PC-3 (cell line): ENCODE measurements around the gene AFMID. TPM values are rescaled to one million over a fixed set of nuclear protein-coding genes. Genes with fewer than 3 reads are reported as not detected.

Experiments
- ATAC-seq: fragments of 200-7000 bp; cut with Tn5 transposase; 2 replicates; pipeline ENCODE4 v1.9.1; 2020; ENCODE audit warnings: mild to moderate bottlenecking, moderate library complexity
- BruUV-seq: library from RNA; stranded (reverse); fragments of 400-500 nt; replicated peaks from 2 replicates; lab custom pipeline; 2021; lab: Mats Ljungman, UMichigan
- CTCF ChIA-PET: fragments of 300-600 bp; sonication (Branson Sonifier 250); formaldehyde crosslinking; loops from one replicate; lab custom pipeline; 2022; ENCODE audit warnings: antibody characterized with exemption; lab: Charles Lee
- POLR2A ChIA-PET: fragments of 300-600 bp; sonication (Branson Sonifier 250); formaldehyde crosslinking; loops from one replicate; lab custom pipeline; 2022; ENCODE audit warnings: antibody characterized with exemption; ENCODE audit not compliant: unreplicated experiment; lab: Charles Lee
- DNase-seq: peaks from one replicate; pipeline ENCODE4 v3.0.0-alpha.2; 2015
- H2AFZ ChIP-seq: fragments of 300-600 bp; sonication (generic); 2 replicates; pipeline ENCODE4 v1.6.0; 2016; ENCODE audit warnings: antibody characterized with exemption, low read length
- H3F3A ChIP-seq: fragments of 300-600 bp; sonication (generic); one replicate; pipeline ENCODE4 v1.6.0; 2017; ENCODE audit warnings: antibody characterized with exemption, low read length, control low read depth, mild to moderate bottlenecking; ENCODE audit not compliant: unreplicated experiment
- H3K27ac ChIP-seq: fragments of 300-600 bp; sonication (generic); 2 replicates; pipeline ENCODE4 v1.5.1; 2016; ENCODE audit warnings: mild to moderate bottlenecking, low read length
- H3K27me3 ChIP-seq: fragments of 300-600 bp; sonication (generic); 2 replicates; pipeline ENCODE4 v1.6.1; 2016; ENCODE audit warnings: low read length, mixed read lengths
- H3K36me3 ChIP-seq: fragments of 300-600 bp; sonication (generic); 2 replicates; pipeline ENCODE4 v1.6.1; 2016; ENCODE audit warnings: low read depth, mixed run types, low read length, mixed read lengths
- H3K4me1 ChIP-seq: fragments of 300-600 bp; sonication (generic); 2 replicates; pipeline ENCODE4 v1.5.1; 2016; ENCODE audit warnings: low read length; ENCODE audit not compliant: insufficient read depth
- H3K4me2 ChIP-seq: fragments of 300-600 bp; sonication (generic); 2 replicates; pipeline ENCODE4 v1.6.0; 2016; ENCODE audit warnings: low read length
- H3K4me3 ChIP-seq: fragments of 300-600 bp; sonication (generic); 2 replicates; pipeline ENCODE4 v1.5.1; 2016; ENCODE audit warnings: mild to moderate bottlenecking, low read length, mixed read lengths
- H3K79me2 ChIP-seq: fragments of 300-600 bp; sonication (generic); 2 replicates; pipeline ENCODE4 v1.6.1; 2017; ENCODE audit warnings: low read length, mixed read lengths
- H3K9ac ChIP-seq: fragments of 300-600 bp; sonication (generic); 2 replicates; pipeline ENCODE4 v1.6.0; 2016; ENCODE audit warnings: mild to moderate bottlenecking, low read length
- H3K9me2 ChIP-seq: fragments of 300-600 bp; sonication (generic); replicated peaks from 2 replicates; pipeline ENCODE4 v1.6.1; 2016; ENCODE audit warnings: mixed run types, low read length, mixed read lengths
- H3K9me3 ChIP-seq: fragments of 300-600 bp; sonication (generic); 2 replicates; pipeline ENCODE4 v1.6.1; 2016; ENCODE audit warnings: low read length, mixed read lengths
- H4K20me1 ChIP-seq: fragments of 300-600 bp; sonication (generic); 2 replicates; pipeline ENCODE4 v1.6.1; 2016; ENCODE audit warnings: low read length, mixed read lengths
- EZH2 ChIP-seq: fragments of 300-600 bp; sonication (generic); IDR thresholded peaks from one replicate; pipeline ENCODE4 v1.6.1; 2017; ENCODE audit warnings: antibody characterized with exemption, mild to moderate bottlenecking, low read length; ENCODE audit not compliant: unreplicated experiment
- EZH2phosphoT487 ChIP-seq: fragments of 300-600 bp; sonication (generic); IDR thresholded peaks from 2 replicates; pipeline ENCODE4 v1.6.1; 2018; ENCODE audit warnings: mild to moderate bottlenecking, antibody characterized with exemption, low read length, borderline replicate concordance
- intact Hi-C: fragments of 100-400 bp; cut with micrococcal nuclease; formaldehyde crosslinking; loops from 2 replicates; pipeline ENCODE4 v1.9.0; 2023
- total RNA-seq: library from RNA; depleted of rRNA; stranded (reverse); fragments of >200 nt; gene quantifications from 2 replicates; pipeline ENCODE4 v1.2.3, GENCODE V29; 2014
- TF ChIP-seq, protein P1 (sequence below): fragments of 300-600 bp; sonication (generic); conservative IDR thresholded peaks from 2 replicates; pipeline ENCODE4 v1.5.1; 2017; ENCODE audit warnings: antibody characterized with exemption, low read depth, mild to moderate bottlenecking, low read length

The AFMID gene
- total RNA-seq, 1 experiment from 2014 or later = 58.9 TPM

DNA sequence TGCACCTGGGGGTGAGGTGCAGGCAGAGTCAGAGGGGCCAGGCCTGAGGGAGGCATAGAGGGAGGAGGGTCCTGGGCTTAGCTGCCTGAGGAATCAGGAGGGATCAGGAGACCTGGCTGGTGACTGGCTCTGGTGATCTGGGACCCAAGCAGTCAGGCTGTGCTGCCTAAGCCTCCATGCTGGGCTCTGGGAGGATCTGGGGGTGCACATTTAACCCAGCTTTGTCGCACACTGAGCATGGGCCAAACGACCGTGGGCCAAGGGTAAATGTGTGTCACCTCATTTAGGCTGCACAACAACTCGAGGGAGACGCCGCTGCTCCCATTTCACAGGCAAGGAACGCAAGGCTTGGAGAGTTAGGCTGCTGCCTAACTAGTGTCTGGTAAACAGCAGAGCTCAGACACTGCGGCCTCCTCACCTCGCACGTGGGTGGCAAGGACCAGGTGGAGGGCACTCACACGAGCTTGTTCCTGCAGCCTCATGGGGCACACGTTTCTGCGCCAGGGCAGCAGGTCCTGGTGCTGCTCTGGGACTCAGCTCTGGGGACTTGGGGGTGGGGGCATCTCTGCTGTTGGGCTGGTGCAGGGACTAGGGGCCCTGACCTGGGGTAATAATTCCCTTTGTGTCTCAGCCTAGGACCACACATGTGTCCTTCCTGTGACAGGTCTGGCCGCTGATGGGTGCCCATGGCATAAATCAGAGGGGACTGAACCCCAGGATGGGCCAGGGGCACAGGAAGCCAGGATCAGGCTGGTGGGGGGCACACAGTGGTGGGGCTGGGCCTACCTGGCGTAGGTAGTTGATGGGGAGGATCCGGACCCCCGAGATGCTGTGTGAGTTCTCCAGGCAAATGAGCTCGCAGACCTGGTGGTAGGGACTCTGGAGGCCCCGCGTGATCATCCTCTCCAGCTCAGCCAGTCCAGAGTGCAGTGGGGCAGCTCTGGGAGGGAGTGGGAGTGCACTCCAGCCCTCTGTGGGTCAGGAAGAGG, 63.0 kb downstream of the AFMID start:
- 0 out of 2 replicates have a peak, but pooled peaks cover 4% of the 10 kb centered on the region for H3K79me2 ChIP-seq
- H3K4me2 ChIP-seq = peak overlapping the region; percentile 82; the same call in 1 of the 2 replicates
- DNase-seq (no peak), ATAC-seq (no peak)
- no peaks in the 10 kb centered on the region for H3K27me3 ChIP-seq
- no peak overlapping the region for H3K4me3 ChIP-seq
- BruUV-seq = no TSS peak
- H3K9me2 ChIP-seq = no peaks in the 10 kb centered on the region
- no peaks in the 10 kb centered on the region for H4K20me1 ChIP-seq
- H3F3A ChIP-seq = no peaks in the 10 kb centered on the region
- H2AFZ ChIP-seq = no peak overlapping the region
- no peak overlapping the region for H3K9ac ChIP-seq
- intact Hi-C loops = loop anchor here (5.0 kb wide), 2 partner anchors 63 to 233 kb away; partner anchors contain the start of genes AFMID and TK1
- peaks cover 18% of the 10 kb centered on the region for H3K4me1 ChIP-seq
- TF ChIP-seq EZH2phosphoT487 (no peak), EZH2 (no peak)
- TF ChIP-seq, protein P1, sequence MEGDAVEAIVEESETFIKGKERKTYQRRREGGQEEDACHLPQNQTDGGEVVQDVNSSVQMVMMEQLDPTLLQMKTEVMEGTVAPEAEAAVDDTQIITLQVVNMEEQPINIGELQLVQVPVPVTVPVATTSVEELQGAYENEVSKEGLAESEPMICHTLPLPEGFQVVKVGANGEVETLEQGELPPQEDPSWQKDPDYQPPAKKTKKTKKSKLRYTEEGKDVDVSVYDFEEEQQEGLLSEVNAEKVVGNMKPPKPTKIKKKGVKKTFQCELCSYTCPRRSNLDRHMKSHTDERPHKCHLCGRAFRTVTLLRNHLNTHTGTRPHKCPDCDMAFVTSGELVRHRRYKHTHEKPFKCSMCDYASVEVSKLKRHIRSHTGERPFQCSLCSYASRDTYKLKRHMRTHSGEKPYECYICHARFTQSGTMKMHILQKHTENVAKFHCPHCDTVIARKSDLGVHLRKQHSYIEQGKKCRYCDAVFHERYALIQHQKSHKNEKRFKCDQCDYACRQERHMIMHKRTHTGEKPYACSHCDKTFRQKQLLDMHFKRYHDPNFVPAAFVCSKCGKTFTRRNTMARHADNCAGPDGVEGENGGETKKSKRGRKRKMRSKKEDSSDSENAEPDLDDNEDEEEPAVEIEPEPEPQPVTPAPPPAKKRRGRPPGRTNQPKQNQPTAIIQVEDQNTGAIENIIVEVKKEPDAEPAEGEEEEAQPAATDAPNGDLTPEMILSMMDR = no peak
- CTCF ChIA-PET = interaction anchor here (0.6 to 2.1 kb wide), 12 partner anchors 22 to 231 kb away, joined by 3 to 37 read pairs (median 10); partner anchors contain the start of genes AFMID, SOCS3 and TK1
- POLR2A ChIA-PET = interaction anchor here (0.6 kb wide), 1 partner anchor 155 kb away, joined by 4 read pairs; no protein-coding TSS in a partner anchor
- no peaks in the 10 kb centered on the region for H3K36me3 ChIP-seq
- no peaks in the 10 kb centered on the region for H3K9me3 ChIP-seq
- H3K27ac ChIP-seq = no peak overlapping the region

DNA sequence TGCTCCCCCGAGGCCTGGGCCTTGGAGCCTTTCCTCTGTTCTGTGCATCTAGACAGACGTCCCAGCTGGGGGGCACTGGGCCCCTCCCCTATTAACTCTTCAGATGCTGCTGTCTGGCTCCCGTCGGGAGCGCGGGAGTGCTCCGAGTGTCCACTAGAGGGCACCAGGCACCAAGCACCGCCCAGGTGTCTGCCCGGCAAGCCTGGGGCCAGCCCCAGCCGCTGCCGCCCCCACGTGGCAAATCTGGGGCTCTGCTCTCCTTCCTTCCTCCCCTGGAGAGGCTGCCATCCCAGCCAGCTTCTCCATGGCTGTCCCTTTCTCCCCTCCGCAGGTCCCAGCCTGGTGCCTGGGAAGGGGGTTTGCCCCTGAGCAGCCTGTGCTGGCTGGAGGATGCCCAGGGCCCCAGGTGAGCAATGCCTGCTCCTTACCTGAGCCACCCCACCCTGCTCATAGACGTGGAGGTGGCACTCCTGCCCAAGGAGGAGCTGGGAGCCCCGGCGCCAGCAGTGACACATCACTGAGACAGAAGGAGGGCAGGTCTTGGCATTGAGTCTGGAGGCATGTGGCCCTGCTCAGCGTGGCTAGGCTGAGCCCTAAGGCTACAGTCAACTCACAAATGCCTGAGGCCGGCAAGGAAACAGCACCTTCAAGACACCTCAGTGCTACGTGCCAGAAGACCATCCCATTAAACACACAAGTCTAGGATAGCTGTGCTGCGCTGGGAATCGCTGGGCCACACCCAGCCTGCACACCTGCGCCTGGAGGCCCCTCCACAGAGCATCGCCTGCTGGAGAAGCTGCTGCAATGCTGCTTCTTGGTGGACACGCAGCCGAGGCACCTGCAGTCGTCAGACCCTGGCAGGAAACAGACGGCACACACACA, 64.0 kb downstream of the AFMID start:
- Histone ChIP-seq H3K9ac (peak overlapping the region; percentile 39), H2AFZ (peak overlapping the region; percentile 59), H4K20me1 (no peaks in the 10 kb centered on the region), H3K79me2 (0 out of 2 replicates have a peak, but pooled peaks cover 4% of the 10 kb centered on the region), H3K4me1 (peaks cover 18% of the 10 kb centered on the region), H3F3A (no peaks in the 10 kb centered on the region), H3K27me3 (no peaks in the 10 kb centered on the region), H3K9me3 (no peaks in the 10 kb centered on the region), H3K4me2 (peak overlapping the region; percentile 82), H3K27ac (peak overlapping the region; percentile 75), H3K4me3 (peak overlapping the region; percentile 54), H3K36me3 (no peaks in the 10 kb centered on the region), H3K9me2 (no peaks in the 10 kb centered on the region)
- CTCF ChIA-PET = interaction anchor here (0.5 to 2.1 kb wide), 32 partner anchors 9 to 515 kb away, joined by 3 to 37 read pairs (median 4); partner anchors contain the start of genes AFMID, SOCS3, TK1 and TMC6
- ATAC-seq (peak; percentile 87), DNase-seq (peak; percentile 94)
- no peak for TF ChIP-seq EZH2phosphoT487
- TF ChIP-seq, protein P1 = peak; percentile 100
- TF ChIP-seq EZH2 = no peak
- POLR2A ChIA-PET = no interaction called here
- BruUV-seq = no TSS peak
- intact Hi-C loops = loop anchor here (1.0 to 5.0 kb wide), 5 partner anchors 64 to 234 kb away; partner anchors contain the start of genes AFMID and TK1
